HG02642 (cell line): Measurements from ENCODE around the gene LEMD2.
A peak's percentile ranks its signal among the peaks of the same experiment; 100 is the strongest.

Experiments
- ATAC-seq: cut with Tn5 transposase; IDR thresholded peaks from one replicate; pipeline ENCODE4 v1.9.1; 2021; ENCODE audit warnings: mild to moderate bottlenecking; ENCODE audit not compliant: unreplicated experiment, poor library complexity

Gene LEMD2

GRCh38 chr6:33799454-33800113 is 10.7 kb upstream of the LEMD2 start:
- no peak for ATAC-seq

- ATAC-seq, result no peak
These were observed 9.5 kb upstream of the LEMD2 start for GRCh38 chr6:33798343-33798848.

GRCh38 chr6:33797626-33798342 is 8.9 kb upstream of the LEMD2 start:
- ATAC-seq, result no peak

GRCh38 chr6:33794910-33795623 is 6.1 kb upstream of the LEMD2 start:
- ATAC-seq, result no peak

GRCh38 chr6:33792981-33793380 is 4.1 kb upstream of the LEMD2 start:
- ATAC-seq, result no peak

GRCh38 chr6:33791620-33792019 is 2.7 kb upstream of the LEMD2 start:
- no peak for ATAC-seq

GRCh38 chr6:33790910-33791309 is 2.0 kb upstream of the LEMD2 start:
- ATAC-seq, result no peak

- ATAC-seq, result no peak
These were observed 1.4 kb upstream of the LEMD2 start for GRCh38 chr6:33790379-33790778.

- ATAC-seq, result no peak
These were observed 593 bp upstream of the LEMD2 start for GRCh38 chr6:33789550-33789895.

- ATAC-seq, result peak; percentile 52
These were observed 806 bp downstream of the LEMD2 start for GRCh38 chr6:33787954-33788693.

- ATAC-seq, result no peak
These were observed 1.5 kb downstream of the LEMD2 start for GRCh38 chr6:33787346-33787953.

- no peak for ATAC-seq
These were observed 2.2 kb downstream of the LEMD2 start for GRCh38 chr6:33786736-33787135.

- no peak for ATAC-seq
These were observed 3.2 kb downstream of the LEMD2 start for GRCh38 chr6:33785778-33786177.

GRCh38 chr6:33784787-33785186 is 4.1 kb downstream of the LEMD2 start:
- no peak for ATAC-seq

GRCh38 chr6:33783781-33784520 is 5.0 kb downstream of the LEMD2 start:
- ATAC-seq, result no peak

- ATAC-seq, result no peak
These were observed 6.4 kb downstream of the LEMD2 start for GRCh38 chr6:33782561-33782960.

GRCh38 chr6:33781131-33781975 is 7.6 kb downstream of the LEMD2 start:
- ATAC-seq, result no peak

- no peak for ATAC-seq
These were observed 9.0 kb downstream of the LEMD2 start for GRCh38 chr6:33779895-33780294.

- ATAC-seq, result no peak
These were observed 9.6 kb downstream of the LEMD2 start for GRCh38 chr6:33779290-33779689.
